ENCODE measurements around the gene SNX25. TPM values are rescaled to one million over a fixed set of nuclear protein-coding genes. Genes with fewer than 3 reads are reported as not detected.
A peak's percentile ranks its signal among the peaks of the same experiment; 100 is the strongest.
"Not testable (repeated sequence)": the region's sequence is repeated elsewhere in the genome, so short reads cannot be mapped to it uniquely, and the experiment has no call there.

SNX25 gene
- polyA plus RNA-seq, 1 experiment, result 12.6 TPM

- Histone ChIP-seq H3K4me3 (ENCODE audit: low read depth, low read length) (no peak overlapping the region), H3K27ac (ENCODE audit: low read depth, low read length) (peak overlapping the region; percentile 77), H3K9me3 (ENCODE audit: control insufficient read depth, insufficient read depth, low read length) (no peaks in the 10 kb centered on the region), H3K27me3 (ENCODE audit: control insufficient read depth, insufficient read depth, low read length) (no peaks in the 10 kb centered on the region)
- POLR2A ChIA-PET, result no interaction called here
- no peak for TF ChIP-seq CTCF (IDR thresholded peaks at IDR 0.05; ENCODE audit: low read depth, low read length)
- peak; percentile 76 for DNase-seq (ENCODE audit: low read depth, low spot score)
- CTCF ChIA-PET, result no interaction called here
These were observed 96.6 kb downstream of the SNX25 start for GRCh38 chr4:185305979-185306442.

DNA sequence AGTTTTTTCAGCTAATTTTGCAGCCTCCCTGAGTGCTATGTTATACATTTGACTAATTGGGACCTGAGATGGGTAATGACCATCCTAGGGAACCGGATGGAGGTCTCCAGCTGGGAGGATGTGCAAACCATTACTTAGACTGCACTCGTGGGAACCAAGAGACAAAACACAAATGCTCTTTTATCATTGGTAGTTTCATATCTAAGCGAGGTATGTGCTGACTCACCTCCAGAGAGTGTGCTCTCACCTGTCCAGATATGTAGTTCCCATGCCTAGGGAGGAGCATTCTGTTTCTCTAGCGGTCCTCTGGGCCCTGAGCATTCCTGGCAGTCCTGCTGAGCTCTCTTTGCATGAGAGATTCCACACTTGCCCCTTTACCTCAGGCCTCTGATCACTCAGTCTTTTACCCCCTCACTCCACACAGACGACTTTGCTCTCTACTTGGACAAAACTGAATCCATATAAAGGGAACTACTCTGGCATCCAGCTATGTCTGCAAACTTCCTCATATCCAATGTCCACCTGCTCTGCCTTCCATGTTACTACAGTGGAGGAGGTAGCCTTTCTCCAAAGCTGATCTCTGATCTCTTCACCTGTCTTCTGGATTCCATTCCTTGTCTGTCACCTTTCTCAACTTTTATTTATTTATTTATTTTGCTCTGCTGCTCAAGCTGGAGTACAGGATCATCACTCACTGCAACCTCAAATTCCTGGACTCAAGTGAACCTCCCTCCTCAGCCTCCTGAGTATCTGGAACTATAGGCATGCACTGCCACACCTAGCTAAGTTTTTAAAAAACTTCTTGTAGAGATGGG lies 97.9 kb downstream of the SNX25 start:
- no peak overlapping the region for H3K4me3 ChIP-seq (ENCODE audit: low read depth, low read length)
- ChIA-PET CTCF (no interaction called here), POLR2A (interaction anchor here (0.6 kb wide), 1 partner anchor 54 kb away, joined by 4 read pairs; no protein-coding TSS in a partner anchor)
- H3K9me3 ChIP-seq (ENCODE audit: control insufficient read depth, insufficient read depth, low read length), result no peaks in the 10 kb centered on the region
- no peaks in the 10 kb centered on the region for H3K27me3 ChIP-seq (ENCODE audit: control insufficient read depth, insufficient read depth, low read length)
- no peak for DNase-seq (ENCODE audit: low read depth, low spot score)
- TF ChIP-seq CTCF (IDR thresholded peaks at IDR 0.05; ENCODE audit: low read depth, low read length), result no peak
- no peak overlapping the region for H3K27ac ChIP-seq (ENCODE audit: low read depth, low read length)

DNA sequence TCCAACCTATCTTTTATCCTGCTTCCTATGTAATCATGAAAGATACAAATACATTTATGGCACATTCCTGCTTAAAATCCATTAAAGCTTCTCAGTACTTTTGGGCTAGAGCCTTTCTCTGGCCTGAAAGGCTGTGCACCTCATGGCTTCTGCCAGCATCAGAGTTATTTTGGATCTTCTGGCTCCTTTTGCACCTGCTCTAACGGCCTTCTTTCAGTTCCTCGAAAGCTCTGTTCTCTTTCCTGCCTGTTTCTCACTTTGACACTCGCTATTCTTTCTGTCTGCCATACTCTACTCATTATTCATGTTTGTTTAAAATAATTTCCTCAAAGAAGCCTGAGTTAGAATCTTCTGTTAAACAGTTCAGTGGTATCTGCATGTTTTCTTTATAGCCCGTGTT lies 100.4 kb downstream of the SNX25 start:
- Histone ChIP-seq H3K4me3 (ENCODE audit: low read depth, low read length) (no peak overlapping the region), H3K9me3 (ENCODE audit: control insufficient read depth, insufficient read depth, low read length) (no peaks in the 10 kb centered on the region), H3K27me3 (ENCODE audit: control insufficient read depth, insufficient read depth, low read length) (no peaks in the 10 kb centered on the region), H3K27ac (ENCODE audit: low read depth, low read length) (no peak overlapping the region)
- DNase-seq (ENCODE audit: low read depth, low spot score), result no peak
- CTCF ChIA-PET, result no interaction called here
- TF ChIP-seq CTCF (IDR thresholded peaks at IDR 0.05; ENCODE audit: low read depth, low read length), result no peak
- POLR2A ChIA-PET, result no interaction called here

GRCh38 chr4:185311113-185311888 lies 101.9 kb downstream of the SNX25 start:
- no peaks in the 10 kb centered on the region for H3K27me3 ChIP-seq (ENCODE audit: control insufficient read depth, insufficient read depth, low read length)
- no peaks in the 10 kb centered on the region for H3K9me3 ChIP-seq (ENCODE audit: control insufficient read depth, insufficient read depth, low read length)
- DNase-seq (ENCODE audit: low read depth, low spot score), result no peak
- H3K27ac ChIP-seq (ENCODE audit: low read depth, low read length), result no peak overlapping the region
- no peak for TF ChIP-seq CTCF (IDR thresholded peaks at IDR 0.05; ENCODE audit: low read depth, low read length)
- no peak overlapping the region for H3K4me3 ChIP-seq (ENCODE audit: low read depth, low read length)
- CTCF ChIA-PET, result no interaction called here
- POLR2A ChIA-PET, result no interaction called here

- Histone ChIP-seq H3K4me3 (ENCODE audit: low read depth, low read length) (no peak overlapping the region), H3K27ac (ENCODE audit: low read depth, low read length) (no peak overlapping the region), H3K27me3 (ENCODE audit: control insufficient read depth, insufficient read depth, low read length) (no peaks in the 10 kb centered on the region), H3K9me3 (ENCODE audit: control insufficient read depth, insufficient read depth, low read length) (no peaks in the 10 kb centered on the region)
- CTCF ChIA-PET, result no interaction called here
- no peak for DNase-seq (ENCODE audit: low read depth, low spot score)
- no peak for TF ChIP-seq CTCF (IDR thresholded peaks at IDR 0.05; ENCODE audit: low read depth, low read length)
- POLR2A ChIA-PET, result no interaction called here
These were observed 103.3 kb downstream of the SNX25 start for GRCh38 chr4:185312699-185313098.

GRCh38 chr4:185317462-185317861 lies 108.1 kb downstream of the SNX25 start:
- CTCF ChIA-PET; H3K9me3 ChIP-seq (ENCODE audit: control insufficient read depth, insufficient read depth, low read length); H3K27me3 ChIP-seq (ENCODE audit: control insufficient read depth, insufficient read depth, low read length); POLR2A ChIA-PET; H3K27ac ChIP-seq (ENCODE audit: low read depth, low read length); H3K4me3 ChIP-seq (ENCODE audit: low read depth, low read length); DNase-seq (ENCODE audit: low read depth, low spot score): not testable (repeated sequence)
